MCF 10A (cell line): Measurements from ENCODE around the gene GATA3. TPM values are rescaled to one million over a fixed set of nuclear protein-coding genes. Genes with fewer than 3 reads are reported as not detected.
A peak's percentile ranks its signal among the peaks of the same experiment; 100 is the strongest.

Experiments
- BruUV-seq: library from RNA; stranded (reverse); fragments of 400-500 nt; replicated peaks from 2 replicates; lab custom pipeline; 2021; lab: Mats Ljungman, UMichigan
- CTCF ChIA-PET: fragments of 300-600 bp; sonication (Branson Sonifier 250); formaldehyde crosslinking; extraction: SDS; loops from one replicate; lab custom pipeline; 2021; ENCODE audit warnings: antibody characterized with exemption, inconsistent platforms; lab: Yijun Ruan, JAX
- POLR2A ChIA-PET: fragments of 300-600, 350-650 bp; sonication (Branson Sonifier 250); formaldehyde crosslinking; extraction: SDS; loops from one replicate; lab custom pipeline; 2020; ENCODE audit warnings: antibody characterized with exemption, inconsistent platforms; lab: Yijun Ruan, JAX
- DNase-seq: peaks from one replicate; pipeline ENCODE4 v3.0.0-alpha.2; 2018; ENCODE audit not compliant: unreplicated experiment
- H3K27ac Mint-ChIP-seq: one replicate; pipeline ENCODE4 v1.8.0; 2022; ENCODE audit warnings: mild to moderate bottlenecking, low read depth, mixed read lengths; ENCODE audit not compliant: unreplicated experiment
- H3K27me3 Mint-ChIP-seq: one replicate; pipeline ENCODE4 v1.8.0; 2022; ENCODE audit warnings: mixed read lengths; ENCODE audit not compliant: insufficient read depth, unreplicated experiment
- H3K36me3 Mint-ChIP-seq: one replicate; pipeline ENCODE4 v1.8.0; 2022; ENCODE audit warnings: mild to moderate bottlenecking, moderate library complexity, mixed read lengths; ENCODE audit not compliant: insufficient read depth, unreplicated experiment
- H3K4me1 Mint-ChIP-seq: one replicate; pipeline ENCODE4 v1.8.0; 2022; ENCODE audit warnings: mixed read lengths; ENCODE audit not compliant: insufficient read depth, unreplicated experiment
- H3K4me3 Mint-ChIP-seq: one replicate; pipeline ENCODE4 v1.8.0; 2022; ENCODE audit warnings: mild to moderate bottlenecking, moderate library complexity, mixed read lengths; ENCODE audit not compliant: unreplicated experiment
- H3K9me3 Mint-ChIP-seq: one replicate; pipeline ENCODE4 v1.8.0; 2022; ENCODE audit warnings: mixed read lengths; ENCODE audit not compliant: unreplicated experiment
- intact Hi-C: fragments of 100-400 bp; cut with micrococcal nuclease; formaldehyde crosslinking; loops from 2 replicates; pipeline ENCODE4 v1.14.1; 2022
- total RNA-seq: library from RNA; stranded (reverse); gene quantifications from 2 replicates; pipeline ENCODE4 v1.2.3, GENCODE V29; 2022
- TF ChIP-seq, protein P1 (sequence below): fragments of 200-600 bp; IDR thresholded peaks from one replicate; pipeline ENCODE4 v1.8.0; 2022; ENCODE audit warnings: antibody characterized with exemption, mild to moderate bottlenecking; ENCODE audit not compliant: unreplicated experiment

The GATA3 gene
- total RNA-seq, 1 experiment from 2014 or later: 13.1 TPM

DNA sequence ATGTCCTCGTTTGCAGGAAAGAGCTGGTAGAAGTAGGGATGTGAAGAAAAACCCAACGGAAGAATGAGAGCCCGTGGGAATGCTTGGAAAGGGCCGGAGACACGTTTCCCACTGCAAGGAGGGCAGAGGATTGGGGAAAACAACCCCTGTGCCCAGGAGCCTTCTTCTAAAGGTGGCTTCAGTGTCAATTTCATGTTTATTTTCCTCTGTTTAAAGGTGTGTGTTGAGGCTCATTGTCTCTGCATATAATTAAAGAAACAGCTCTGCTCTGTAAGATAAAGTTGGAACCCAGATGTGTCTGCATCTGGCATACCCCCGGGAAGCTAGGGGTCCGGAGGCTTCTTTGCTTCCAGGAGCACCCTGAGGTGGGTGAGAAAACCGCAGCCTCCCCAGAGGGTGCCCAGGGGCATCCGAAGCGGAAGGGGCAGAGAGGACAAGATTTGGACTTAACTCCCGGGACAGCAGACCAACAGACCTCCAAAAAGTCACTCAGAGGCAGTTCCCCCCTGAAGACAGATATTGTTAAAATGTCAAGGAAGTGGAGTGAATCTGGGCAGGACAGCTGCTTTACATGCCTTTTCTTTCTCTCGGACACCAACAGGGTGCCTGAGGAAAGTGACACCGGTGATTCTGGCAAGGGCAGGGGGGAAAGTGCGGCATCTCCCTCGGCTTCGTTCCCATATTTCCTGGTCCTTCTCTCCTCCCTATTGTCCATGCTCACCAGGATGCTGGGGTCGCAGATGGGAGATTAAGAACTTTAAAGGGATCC lies 8.6 kb upstream of the GATA3 start:
- H3K4me3 Mint-ChIP-seq: peak overlapping the region; percentile 28
- no peaks in the 10 kb centered on the region for H3K9me3 Mint-ChIP-seq
- H3K36me3 Mint-ChIP-seq: no peaks in the 10 kb centered on the region
- TF ChIP-seq, protein P1, sequence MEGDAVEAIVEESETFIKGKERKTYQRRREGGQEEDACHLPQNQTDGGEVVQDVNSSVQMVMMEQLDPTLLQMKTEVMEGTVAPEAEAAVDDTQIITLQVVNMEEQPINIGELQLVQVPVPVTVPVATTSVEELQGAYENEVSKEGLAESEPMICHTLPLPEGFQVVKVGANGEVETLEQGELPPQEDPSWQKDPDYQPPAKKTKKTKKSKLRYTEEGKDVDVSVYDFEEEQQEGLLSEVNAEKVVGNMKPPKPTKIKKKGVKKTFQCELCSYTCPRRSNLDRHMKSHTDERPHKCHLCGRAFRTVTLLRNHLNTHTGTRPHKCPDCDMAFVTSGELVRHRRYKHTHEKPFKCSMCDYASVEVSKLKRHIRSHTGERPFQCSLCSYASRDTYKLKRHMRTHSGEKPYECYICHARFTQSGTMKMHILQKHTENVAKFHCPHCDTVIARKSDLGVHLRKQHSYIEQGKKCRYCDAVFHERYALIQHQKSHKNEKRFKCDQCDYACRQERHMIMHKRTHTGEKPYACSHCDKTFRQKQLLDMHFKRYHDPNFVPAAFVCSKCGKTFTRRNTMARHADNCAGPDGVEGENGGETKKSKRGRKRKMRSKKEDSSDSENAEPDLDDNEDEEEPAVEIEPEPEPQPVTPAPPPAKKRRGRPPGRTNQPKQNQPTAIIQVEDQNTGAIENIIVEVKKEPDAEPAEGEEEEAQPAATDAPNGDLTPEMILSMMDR: no peak
- BruUV-seq: no TSS peak
- POLR2A ChIA-PET: interaction anchor here (0.9 kb wide), 1 partner anchor 1241 kb away, joined by 3 read pairs; no protein-coding TSS in a partner anchor
- peaks cover 5% of the 10 kb centered on the region for H3K4me1 Mint-ChIP-seq
- H3K27me3 Mint-ChIP-seq: peaks cover 34% of the 10 kb centered on the region
- intact Hi-C loops: no loop called here
- CTCF ChIA-PET: interaction anchor here (0.6 kb wide), 2 partner anchors 35 to 290 kb away, joined by 4 read pairs; no protein-coding TSS in a partner anchor
- H3K27ac Mint-ChIP-seq: no peak overlapping the region
- no peak for DNase-seq

- peaks cover 5% of the 10 kb centered on the region for H3K4me1 Mint-ChIP-seq
- no peak overlapping the region for H3K27ac Mint-ChIP-seq
- no peak for DNase-seq
- POLR2A ChIA-PET: no interaction called here
- intact Hi-C loops: no loop called here
- TF ChIP-seq, protein P1: no peak
- no peaks in the 10 kb centered on the region for H3K9me3 Mint-ChIP-seq
- H3K36me3 Mint-ChIP-seq: no peaks in the 10 kb centered on the region
- H3K4me3 Mint-ChIP-seq: no peak overlapping the region
- BruUV-seq: no TSS peak
- peaks cover 18% of the 10 kb centered on the region for H3K27me3 Mint-ChIP-seq
- CTCF ChIA-PET: no interaction called here
Measured at GRCh38 chr10:8047452-8048280, 6.8 kb upstream of the GATA3 start.

DNA sequence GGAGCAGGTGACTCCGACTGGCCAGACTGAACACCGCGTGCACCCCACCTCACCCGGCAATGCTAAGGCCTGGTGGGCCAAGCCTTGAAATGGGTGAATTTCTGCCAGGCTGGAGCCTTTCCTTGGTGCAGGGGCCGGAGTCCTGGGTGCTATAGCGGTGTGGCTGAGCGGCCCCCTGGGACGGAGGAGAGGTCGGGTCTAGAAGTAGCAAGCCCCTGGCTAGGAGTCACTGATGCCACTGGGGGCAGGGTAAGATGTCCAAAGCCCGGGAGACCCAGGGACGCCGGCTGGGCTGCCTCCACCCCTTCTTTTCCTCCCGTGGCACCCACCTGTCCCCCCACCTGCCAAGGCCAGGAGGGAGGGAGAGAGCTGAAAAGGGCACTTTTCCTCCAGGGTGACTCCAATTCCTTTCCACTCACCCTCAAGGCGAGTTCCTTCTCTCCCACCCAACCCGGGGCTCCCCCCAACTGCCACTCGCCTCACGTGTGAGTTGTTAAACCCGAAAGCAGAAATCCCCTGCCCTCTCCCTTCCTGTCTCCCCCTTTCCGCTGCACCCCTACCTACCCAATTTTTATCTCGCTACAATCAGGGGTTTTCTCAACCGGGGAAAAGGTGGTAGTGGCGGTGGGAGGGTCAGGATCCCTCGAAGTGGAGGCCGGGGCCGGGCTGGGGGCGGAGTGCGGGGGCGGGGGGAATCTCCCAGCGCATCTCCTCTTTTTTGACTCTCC lies 6.0 kb upstream of the GATA3 start:
- intact Hi-C loops: no loop called here
- no peak overlapping the region for H3K4me3 Mint-ChIP-seq
- H3K27me3 Mint-ChIP-seq: peaks cover 11% of the 10 kb centered on the region
- CTCF ChIA-PET: no interaction called here
- H3K9me3 Mint-ChIP-seq: no peaks in the 10 kb centered on the region
- DNase-seq: no peak
- H3K4me1 Mint-ChIP-seq: peaks cover 5% of the 10 kb centered on the region
- H3K36me3 Mint-ChIP-seq: no peaks in the 10 kb centered on the region
- H3K27ac Mint-ChIP-seq: no peak overlapping the region
- POLR2A ChIA-PET: no interaction called here
- TF ChIP-seq, protein P1: no peak
- no TSS peak for BruUV-seq
